ENCODE data around the gene C14orf132.

DNA sequence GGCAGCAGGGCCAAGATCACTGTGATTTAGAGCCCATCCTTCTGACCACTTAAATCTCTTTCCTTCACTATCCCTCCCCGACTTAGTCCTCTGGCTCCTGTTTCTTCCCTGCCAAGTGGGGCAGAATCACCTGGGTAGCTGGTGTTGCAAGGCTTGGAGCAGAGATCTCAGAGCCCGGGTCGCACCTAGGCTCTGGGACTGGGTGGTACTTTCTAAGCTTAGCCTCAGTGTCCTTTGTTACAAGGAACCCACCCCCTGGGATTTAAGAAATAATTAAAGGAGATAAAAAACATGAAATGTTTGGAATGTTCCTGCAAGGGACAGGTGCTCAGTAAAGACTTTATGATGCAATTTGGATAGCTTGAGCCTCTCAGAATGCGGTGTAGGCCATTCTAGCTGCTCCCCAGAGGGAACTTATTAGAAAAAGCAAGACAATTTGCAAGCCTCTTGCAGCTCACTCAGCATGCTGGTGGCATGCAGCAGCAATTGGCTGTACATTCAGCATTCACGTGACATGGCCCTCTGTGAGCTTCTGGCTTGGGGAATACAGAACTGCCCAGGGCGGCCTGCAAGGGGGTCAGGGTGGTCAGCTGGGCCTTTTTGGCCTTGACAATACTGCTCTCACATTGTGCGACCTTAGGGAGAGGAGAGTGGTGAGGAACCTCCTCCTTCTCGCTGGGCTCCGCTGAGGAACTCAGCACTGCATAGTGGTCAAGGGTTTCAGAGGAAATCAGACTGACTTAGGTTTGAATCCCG, 16.8 kb downstream of the C14orf132 start:
- TF ChIP-seq, protein P1, sequence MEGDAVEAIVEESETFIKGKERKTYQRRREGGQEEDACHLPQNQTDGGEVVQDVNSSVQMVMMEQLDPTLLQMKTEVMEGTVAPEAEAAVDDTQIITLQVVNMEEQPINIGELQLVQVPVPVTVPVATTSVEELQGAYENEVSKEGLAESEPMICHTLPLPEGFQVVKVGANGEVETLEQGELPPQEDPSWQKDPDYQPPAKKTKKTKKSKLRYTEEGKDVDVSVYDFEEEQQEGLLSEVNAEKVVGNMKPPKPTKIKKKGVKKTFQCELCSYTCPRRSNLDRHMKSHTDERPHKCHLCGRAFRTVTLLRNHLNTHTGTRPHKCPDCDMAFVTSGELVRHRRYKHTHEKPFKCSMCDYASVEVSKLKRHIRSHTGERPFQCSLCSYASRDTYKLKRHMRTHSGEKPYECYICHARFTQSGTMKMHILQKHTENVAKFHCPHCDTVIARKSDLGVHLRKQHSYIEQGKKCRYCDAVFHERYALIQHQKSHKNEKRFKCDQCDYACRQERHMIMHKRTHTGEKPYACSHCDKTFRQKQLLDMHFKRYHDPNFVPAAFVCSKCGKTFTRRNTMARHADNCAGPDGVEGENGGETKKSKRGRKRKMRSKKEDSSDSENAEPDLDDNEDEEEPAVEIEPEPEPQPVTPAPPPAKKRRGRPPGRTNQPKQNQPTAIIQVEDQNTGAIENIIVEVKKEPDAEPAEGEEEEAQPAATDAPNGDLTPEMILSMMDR (conservative IDR thresholded peaks at IDR 0.05 in 1 of 2, IDR thresholded peaks at IDR 0.05 in 1 of 2; ENCODE audit: low read depth in 1 of 2, low read length in 2 of 2) = no peak
- no peak for TF ChIP-seq EZH2 (IDR thresholded peaks at IDR 0.05; ENCODE audit: low read length, missing control alignments)
